Measurements from ENCODE around the gene STYK1. TPM values are rescaled to one million over a fixed set of nuclear protein-coding genes. Genes with fewer than 3 reads are reported as not detected.

STYK1 gene
- total and polyA plus RNA-seq, 4 donors, result 0.03 to 1.3 (median 0.08) TPM; not detected in 1

DNA sequence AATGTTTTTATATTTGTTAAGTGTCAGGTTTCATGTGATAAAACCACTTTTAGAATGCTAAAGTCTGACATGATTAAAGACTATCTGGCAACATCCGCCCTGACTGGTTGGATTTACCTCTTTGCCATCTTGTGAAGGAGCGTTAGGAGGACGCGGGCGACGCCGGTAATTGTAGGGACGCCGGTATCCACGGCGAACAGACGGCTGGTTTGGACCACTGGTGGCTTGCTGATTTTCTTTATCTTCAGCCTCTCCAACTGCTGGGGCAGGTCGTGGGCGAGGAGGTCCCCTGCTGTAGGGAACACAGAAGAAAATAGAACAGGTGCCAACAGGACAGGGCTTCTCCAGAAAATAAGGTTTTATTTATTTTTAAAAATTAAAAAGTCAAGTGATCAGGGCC is 28.0 kb upstream of the STYK1 start:
- peak; percentile 57 for DNase-seq (ENCODE audit: low spot score)
- Histone ChIP-seq H3K4me1 (ENCODE audit: control insufficient read depth in 4 of 4, insufficient read depth in 4 of 4, low read length in 3 of 4) (no peaks in the 10 kb centered on the region), H3K27ac (ENCODE audit: low read depth in 1 of 2, low read length in 2 of 2) (no peak overlapping the region), H3K4me3 (ENCODE audit: low read depth in 1 of 3, low read length in 3 of 3) (no peak overlapping the region), H3K27me3 (ENCODE audit: control insufficient read depth in 4 of 4, insufficient read depth in 4 of 4, low read length in 3 of 4) (no peaks in the 10 kb centered on the region), H3K9me3 (ENCODE audit: control insufficient read depth in 4 of 4, low read length in 3 of 4) (no peaks in the 10 kb centered on the region), H3K36me3 (ENCODE audit: control insufficient read depth in 4 of 4, insufficient read depth in 3 of 4, low read depth in 1 of 4, low read length in 3 of 4) (peaks cover 0 to 63% (median 30%) of the 10 kb centered on the region in 4 donors), H3K9ac (ENCODE audit: low read depth in 1 of 2, low read length in 2 of 2) (no peak overlapping the region)
- TF ChIP-seq HNF4G (IDR thresholded peaks at IDR 0.05), result no peak
- TF ChIP-seq, protein P1, sequence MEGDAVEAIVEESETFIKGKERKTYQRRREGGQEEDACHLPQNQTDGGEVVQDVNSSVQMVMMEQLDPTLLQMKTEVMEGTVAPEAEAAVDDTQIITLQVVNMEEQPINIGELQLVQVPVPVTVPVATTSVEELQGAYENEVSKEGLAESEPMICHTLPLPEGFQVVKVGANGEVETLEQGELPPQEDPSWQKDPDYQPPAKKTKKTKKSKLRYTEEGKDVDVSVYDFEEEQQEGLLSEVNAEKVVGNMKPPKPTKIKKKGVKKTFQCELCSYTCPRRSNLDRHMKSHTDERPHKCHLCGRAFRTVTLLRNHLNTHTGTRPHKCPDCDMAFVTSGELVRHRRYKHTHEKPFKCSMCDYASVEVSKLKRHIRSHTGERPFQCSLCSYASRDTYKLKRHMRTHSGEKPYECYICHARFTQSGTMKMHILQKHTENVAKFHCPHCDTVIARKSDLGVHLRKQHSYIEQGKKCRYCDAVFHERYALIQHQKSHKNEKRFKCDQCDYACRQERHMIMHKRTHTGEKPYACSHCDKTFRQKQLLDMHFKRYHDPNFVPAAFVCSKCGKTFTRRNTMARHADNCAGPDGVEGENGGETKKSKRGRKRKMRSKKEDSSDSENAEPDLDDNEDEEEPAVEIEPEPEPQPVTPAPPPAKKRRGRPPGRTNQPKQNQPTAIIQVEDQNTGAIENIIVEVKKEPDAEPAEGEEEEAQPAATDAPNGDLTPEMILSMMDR (IDR thresholded peaks at IDR 0.05; ENCODE audit: low read depth, low read length, missing input control), result no peak
- no peak for TF ChIP-seq FOXA2 (IDR thresholded peaks at IDR 0.05)
- WGBS, result 98% methylated on average over 14 of the region's 14 CpGs

DNA sequence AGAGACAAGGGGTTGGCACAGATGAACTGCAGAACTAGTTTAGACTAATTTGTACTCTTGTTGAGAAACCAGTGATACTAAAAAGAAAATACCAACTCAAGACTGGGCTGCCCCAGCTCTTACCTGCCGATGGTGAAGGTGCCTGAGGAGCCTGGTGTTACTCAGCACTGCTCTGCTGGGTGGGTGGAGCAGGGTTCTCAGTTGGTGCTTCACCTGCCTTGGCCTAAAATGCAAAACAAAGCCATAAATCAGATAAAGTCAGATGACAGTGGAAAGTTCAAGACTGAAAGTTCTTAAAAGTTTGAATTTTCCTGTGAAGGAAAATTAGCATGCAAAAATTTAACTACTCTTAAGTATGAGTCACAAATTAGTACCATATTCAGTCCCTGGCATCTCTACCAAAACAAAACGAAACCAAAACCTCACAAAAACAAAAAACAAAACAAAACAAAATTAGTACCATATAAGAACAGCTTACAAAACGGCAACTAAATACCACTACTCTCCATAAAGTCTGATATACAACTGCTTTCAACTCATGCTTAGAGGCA is 27.4 kb upstream of the STYK1 start:
- H3K27me3 ChIP-seq (ENCODE audit: control insufficient read depth in 4 of 4, insufficient read depth in 4 of 4, low read length in 3 of 4), result no peaks in the 10 kb centered on the region
- H3K36me3 ChIP-seq (ENCODE audit: control insufficient read depth in 4 of 4, insufficient read depth in 3 of 4, low read depth in 1 of 4, low read length in 3 of 4), result peaks cover 0 to 60% (median 28%) of the 10 kb centered on the region in 4 donors
- H3K4me3 ChIP-seq (ENCODE audit: low read depth in 1 of 3, low read length in 3 of 3), result no peak overlapping the region
- no peak overlapping the region for H3K27ac ChIP-seq (ENCODE audit: low read depth in 1 of 2, low read length in 2 of 2)
- 74% methylated on average over 3 of the region's 3 CpGs for WGBS
- no peaks in the 10 kb centered on the region for H3K9me3 ChIP-seq (ENCODE audit: control insufficient read depth in 4 of 4, low read length in 3 of 4)
- DNase-seq (ENCODE audit: low spot score), result no peak
- TF ChIP-seq YY1 (IDR thresholded peaks at IDR 0.05) (no peak), JUND (IDR thresholded peaks at IDR 0.05) (no peak), FOXA2 (IDR thresholded peaks at IDR 0.05) (no peak), GABPA (IDR thresholded peaks at IDR 0.05 in 1 of 2, conservative IDR thresholded peaks at IDR 0.05 in 1 of 2) (no peak), RAD21 (IDR thresholded peaks at IDR 0.05) (no peak), EGR1 (IDR thresholded peaks at IDR 0.05; ENCODE audit: low read depth in 2 of 2) (no peak), HNF4G (IDR thresholded peaks at IDR 0.05) (no peak), NR2F2 (IDR thresholded peaks at IDR 0.05) (no peak), FOXA1 (IDR thresholded peaks at IDR 0.05) (no peak)
- TF ChIP-seq, protein P2, sequence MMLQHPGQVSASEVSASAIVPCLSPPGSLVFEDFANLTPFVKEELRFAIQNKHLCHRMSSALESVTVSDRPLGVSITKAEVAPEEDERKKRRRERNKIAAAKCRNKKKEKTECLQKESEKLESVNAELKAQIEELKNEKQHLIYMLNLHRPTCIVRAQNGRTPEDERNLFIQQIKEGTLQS (IDR thresholded peaks at IDR 0.05), result no peak
- TF ChIP-seq, protein P3, sequence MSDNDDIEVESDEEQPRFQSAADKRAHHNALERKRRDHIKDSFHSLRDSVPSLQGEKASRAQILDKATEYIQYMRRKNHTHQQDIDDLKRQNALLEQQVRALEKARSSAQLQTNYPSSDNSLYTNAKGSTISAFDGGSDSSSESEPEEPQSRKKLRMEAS (IDR thresholded peaks at IDR 0.05), result no peak
- TF ChIP-seq, protein P1 (IDR thresholded peaks at IDR 0.05; ENCODE audit: low read depth, low read length, missing input control), result no peak
- TF ChIP-seq, protein P4, sequence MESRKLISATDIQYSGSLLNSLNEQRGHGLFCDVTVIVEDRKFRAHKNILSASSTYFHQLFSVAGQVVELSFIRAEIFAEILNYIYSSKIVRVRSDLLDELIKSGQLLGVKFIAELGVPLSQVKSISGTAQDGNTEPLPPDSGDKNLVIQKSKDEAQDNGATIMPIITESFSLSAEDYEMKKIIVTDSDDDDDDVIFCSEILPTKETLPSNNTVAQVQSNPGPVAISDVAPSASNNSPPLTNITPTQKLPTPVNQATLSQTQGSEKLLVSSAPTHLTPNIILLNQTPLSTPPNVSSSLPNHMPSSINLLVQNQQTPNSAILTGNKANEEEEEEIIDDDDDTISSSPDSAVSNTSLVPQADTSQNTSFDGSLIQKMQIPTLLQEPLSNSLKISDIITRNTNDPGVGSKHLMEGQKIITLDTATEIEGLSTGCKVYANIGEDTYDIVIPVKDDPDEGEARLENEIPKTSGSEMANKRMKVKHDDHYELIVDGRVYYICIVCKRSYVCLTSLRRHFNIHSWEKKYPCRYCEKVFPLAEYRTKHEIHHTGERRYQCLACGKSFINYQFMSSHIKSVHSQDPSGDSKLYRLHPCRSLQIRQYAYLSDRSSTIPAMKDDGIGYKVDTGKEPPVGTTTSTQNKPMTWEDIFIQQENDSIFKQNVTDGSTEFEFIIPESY (IDR thresholded peaks at IDR 0.05), result no peak
- TF ChIP-seq, protein P5, sequence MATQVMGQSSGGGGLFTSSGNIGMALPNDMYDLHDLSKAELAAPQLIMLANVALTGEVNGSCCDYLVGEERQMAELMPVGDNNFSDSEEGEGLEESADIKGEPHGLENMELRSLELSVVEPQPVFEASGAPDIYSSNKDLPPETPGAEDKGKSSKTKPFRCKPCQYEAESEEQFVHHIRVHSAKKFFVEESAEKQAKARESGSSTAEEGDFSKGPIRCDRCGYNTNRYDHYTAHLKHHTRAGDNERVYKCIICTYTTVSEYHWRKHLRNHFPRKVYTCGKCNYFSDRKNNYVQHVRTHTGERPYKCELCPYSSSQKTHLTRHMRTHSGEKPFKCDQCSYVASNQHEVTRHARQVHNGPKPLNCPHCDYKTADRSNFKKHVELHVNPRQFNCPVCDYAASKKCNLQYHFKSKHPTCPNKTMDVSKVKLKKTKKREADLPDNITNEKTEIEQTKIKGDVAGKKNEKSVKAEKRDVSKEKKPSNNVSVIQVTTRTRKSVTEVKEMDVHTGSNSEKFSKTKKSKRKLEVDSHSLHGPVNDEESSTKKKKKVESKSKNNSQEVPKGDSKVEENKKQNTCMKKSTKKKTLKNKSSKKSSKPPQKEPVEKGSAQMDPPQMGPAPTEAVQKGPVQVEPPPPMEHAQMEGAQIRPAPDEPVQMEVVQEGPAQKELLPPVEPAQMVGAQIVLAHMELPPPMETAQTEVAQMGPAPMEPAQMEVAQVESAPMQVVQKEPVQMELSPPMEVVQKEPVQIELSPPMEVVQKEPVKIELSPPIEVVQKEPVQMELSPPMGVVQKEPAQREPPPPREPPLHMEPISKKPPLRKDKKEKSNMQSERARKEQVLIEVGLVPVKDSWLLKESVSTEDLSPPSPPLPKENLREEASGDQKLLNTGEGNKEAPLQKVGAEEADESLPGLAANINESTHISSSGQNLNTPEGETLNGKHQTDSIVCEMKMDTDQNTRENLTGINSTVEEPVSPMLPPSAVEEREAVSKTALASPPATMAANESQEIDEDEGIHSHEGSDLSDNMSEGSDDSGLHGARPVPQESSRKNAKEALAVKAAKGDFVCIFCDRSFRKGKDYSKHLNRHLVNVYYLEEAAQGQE (IDR thresholded peaks at IDR 0.05), result no peak
- no peaks in the 10 kb centered on the region for H3K4me1 ChIP-seq (ENCODE audit: control insufficient read depth in 4 of 4, insufficient read depth in 4 of 4, low read length in 3 of 4)
- no peak overlapping the region for H3K9ac ChIP-seq (ENCODE audit: low read depth in 1 of 2, low read length in 2 of 2)

Measured in liver (tissue), 9 donors.